ENCODE measurements around the gene MACROD2.

- no peak for TF ChIP-seq POLR2A (IDR thresholded peaks at IDR 0.05)
- TF ChIP-seq CTCF (IDR thresholded peaks at IDR 0.05): no peak
- no peak for TF ChIP-seq EP300 (IDR thresholded peaks at IDR 0.05)
Observed at GRCh38 chr20:15336536-15336935, 1341.2 kb downstream of the MACROD2 start.

Data from tibial nerve (tissue), 4 donors.